HG02763 (cell line): Measurements from ENCODE around the gene DNAH11.
"Not testable (repeated sequence)": the region's sequence is repeated elsewhere in the genome, so short reads cannot be mapped to it uniquely, and the experiment has no call there.

ENCODE experiments used
- ATAC-seq: cut with Tn5 transposase; IDR thresholded peaks from one replicate; pipeline ENCODE4 v1.9.1; 2021; ENCODE audit warnings: mild to moderate bottlenecking, moderate library complexity; ENCODE audit not compliant: unreplicated experiment

The DNAH11 gene

GRCh38 chr7:21704359-21704758 lies 161.5 kb downstream of the DNAH11 start:
- ATAC-seq, result no peak

- no peak for ATAC-seq
Observed at GRCh38 chr7:21706131-21706530, 163.3 kb downstream of the DNAH11 start.

DNA sequence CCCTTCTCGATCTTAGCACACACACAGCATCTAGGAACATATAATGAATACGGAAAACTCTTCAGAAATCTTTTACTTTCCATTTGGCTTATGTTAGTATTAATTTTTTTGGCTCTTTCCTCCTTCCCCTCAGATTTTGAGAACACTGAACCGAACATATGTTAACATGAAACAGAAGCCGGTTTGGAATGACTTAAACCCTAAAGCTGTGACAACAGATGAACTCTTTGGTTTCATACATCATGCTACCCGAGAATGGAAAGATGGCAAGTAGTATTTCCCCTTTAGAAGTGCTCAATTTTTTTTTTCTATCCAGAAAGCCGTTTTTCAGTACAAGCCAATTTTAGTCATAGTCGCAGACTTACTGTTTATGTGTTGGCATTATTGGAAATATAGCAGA lies 164.7 kb downstream of the DNAH11 start:
- no peak for ATAC-seq

DNA sequence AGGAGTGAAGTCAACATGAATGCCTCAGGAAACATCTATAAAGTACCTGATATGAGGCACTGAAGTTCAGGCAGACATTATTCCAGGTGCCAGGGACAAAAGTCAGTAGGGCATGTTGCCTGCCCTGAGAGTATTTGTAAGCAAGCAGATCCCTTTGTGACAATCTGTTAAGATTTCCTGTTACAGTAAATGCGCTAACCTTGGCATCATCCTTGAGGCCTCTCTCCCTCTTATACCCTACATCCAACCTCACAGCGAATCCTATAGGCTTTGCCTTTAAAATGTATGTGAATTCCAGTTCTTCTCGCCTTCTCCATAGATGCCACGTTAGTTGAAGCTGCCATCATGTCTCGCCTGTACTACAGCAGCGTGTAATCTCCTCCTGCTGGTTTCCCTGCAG lies 165.3 kb downstream of the DNAH11 start:
- no peak for ATAC-seq

GRCh38 chr7:21717323-21717722 lies 174.5 kb downstream of the DNAH11 start:
- no peak for ATAC-seq

GRCh38 chr7:21718391-21718790 lies 175.6 kb downstream of the DNAH11 start:
- no peak for ATAC-seq

GRCh38 chr7:21719846-21720245 lies 177.0 kb downstream of the DNAH11 start:
- no peak for ATAC-seq

DNA sequence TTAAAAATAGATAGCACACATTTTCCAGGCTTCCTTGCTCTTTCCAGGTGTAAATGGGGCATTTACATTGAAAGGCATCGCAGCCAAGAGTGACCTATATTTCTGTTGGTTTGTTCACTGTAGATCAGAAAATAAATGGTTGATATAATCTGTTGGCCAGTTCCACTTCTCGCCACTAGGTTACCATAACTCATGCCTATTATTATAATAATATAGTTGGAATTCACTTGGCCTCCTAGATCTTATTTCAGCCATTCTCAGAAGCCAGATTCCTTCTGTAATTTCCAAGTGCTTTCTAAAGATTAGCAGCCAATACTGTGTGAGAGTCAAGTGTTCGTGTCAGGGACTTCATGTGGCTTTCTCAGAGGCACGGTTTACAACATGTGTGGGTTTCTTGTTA lies 179.5 kb downstream of the DNAH11 start:
- no peak for ATAC-seq

- ATAC-seq, result no peak
Observed at GRCh38 chr7:21724562-21724961, 181.7 kb downstream of the DNAH11 start.

- ATAC-seq, result no peak
Observed at GRCh38 chr7:21730399-21730798, 187.6 kb downstream of the DNAH11 start.

GRCh38 chr7:21731977-21732376 lies 189.1 kb downstream of the DNAH11 start:
- no peak for ATAC-seq

DNA sequence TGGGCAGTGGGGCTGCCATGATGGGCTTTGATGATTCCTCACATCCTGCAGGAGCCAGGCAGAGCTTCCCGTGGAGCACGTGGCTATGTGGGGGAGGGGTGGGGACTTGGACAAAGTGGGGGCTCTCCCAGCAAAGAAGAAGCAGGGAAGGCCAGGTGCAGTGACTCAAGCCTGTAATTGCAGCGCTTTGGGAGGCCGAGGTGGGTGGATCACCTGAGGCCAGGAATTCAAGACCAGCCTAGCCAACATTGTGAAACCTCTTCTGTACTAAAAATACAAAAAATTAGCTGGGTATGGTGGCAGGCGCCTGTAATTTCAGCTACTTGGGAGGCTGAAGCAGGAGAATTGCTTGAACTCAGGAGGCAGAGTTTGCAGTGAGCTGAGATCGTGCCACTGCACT lies 190.1 kb downstream of the DNAH11 start:
- ATAC-seq, result not testable (repeated sequence)

- no peak for ATAC-seq
Observed at GRCh38 chr7:21733837-21734236, 191.0 kb downstream of the DNAH11 start.

- no peak for ATAC-seq
Observed at GRCh38 chr7:21743493-21743892, 200.7 kb downstream of the DNAH11 start.

GRCh38 chr7:21746949-21747348 lies 204.1 kb downstream of the DNAH11 start:
- no peak for ATAC-seq

- ATAC-seq, result no peak
Observed at GRCh38 chr7:21747806-21748205, 205.0 kb downstream of the DNAH11 start.

DNA sequence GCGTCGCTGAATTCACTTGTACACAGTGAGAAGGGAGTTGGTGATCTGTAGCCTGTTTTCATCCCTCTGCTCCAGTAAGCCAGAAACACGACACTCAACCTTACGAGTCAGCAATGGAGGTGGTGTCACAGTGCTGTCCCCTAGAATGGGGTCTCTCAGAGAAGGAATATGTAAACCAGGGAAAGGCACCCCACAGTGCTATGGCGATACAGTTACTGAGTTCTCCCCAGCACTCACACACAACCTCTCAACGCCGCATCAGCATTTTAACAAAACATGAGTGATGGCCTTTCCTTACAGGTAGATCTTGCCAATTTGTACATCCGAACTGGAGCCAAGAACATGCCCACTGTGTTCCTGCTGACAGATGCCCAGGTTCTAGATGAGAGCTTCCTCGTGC lies 206.5 kb downstream of the DNAH11 start:
- ATAC-seq, result no peak

GRCh38 chr7:21753071-21753470 lies 210.2 kb downstream of the DNAH11 start:
- ATAC-seq, result no peak

DNA sequence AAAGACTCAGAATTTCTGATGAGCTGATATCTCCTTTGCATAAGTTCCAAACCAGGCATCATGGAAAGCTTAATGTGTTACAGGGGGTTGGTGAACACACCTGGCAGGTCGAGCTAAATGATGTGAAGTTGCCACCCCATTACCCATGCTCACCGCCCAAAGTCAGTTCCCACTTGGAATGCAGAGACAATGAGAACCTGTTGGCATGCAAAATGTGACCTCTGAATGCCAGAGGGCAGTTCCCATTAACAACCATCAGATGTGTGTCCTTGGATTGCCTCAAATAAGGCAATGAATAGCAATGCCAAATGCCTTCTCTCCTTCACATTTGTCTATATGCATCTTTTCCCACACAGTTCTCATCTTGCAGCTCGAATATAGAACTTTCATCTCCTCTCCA lies 212.1 kb downstream of the DNAH11 start:
- no peak for ATAC-seq

GRCh38 chr7:21757537-21758282 lies 214.9 kb downstream of the DNAH11 start:
- no peak for ATAC-seq

GRCh38 chr7:21758286-21758685 lies 215.4 kb downstream of the DNAH11 start:
- no peak for ATAC-seq

GRCh38 chr7:21762469-21762868 lies 219.6 kb downstream of the DNAH11 start:
- ATAC-seq, result no peak

DNA sequence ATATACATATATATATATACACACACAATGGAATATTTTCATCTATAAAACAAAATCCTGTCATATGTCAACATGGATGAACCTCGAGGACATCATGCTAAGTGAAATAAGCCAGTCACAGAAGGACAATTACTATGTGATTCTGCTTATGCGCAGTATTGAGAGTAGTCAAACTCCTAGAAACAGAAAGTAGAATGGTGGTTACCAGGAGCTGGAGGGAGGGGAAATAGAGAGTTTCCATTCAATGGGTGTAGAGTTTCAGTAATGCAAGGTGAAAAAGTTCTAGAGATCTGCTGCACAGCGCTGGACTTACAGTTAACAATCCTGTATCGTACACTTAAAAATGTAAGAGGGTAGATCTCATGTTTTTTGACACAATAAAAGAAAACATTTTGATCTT lies 221.0 kb downstream of the DNAH11 start:
- no peak for ATAC-seq
